Fibroblast of skin of back (primary cell): ENCODE data around the gene COX7A1.
"Not testable (repeated sequence)": the region's sequence is repeated elsewhere in the genome, so short reads cannot be mapped to it uniquely, and the experiment has no call there.

Experiments
- DNase-seq: peaks from one replicate; pipeline ENCODE4 v3.0.0-alpha.2; 2013

The COX7A1 gene

DNA sequence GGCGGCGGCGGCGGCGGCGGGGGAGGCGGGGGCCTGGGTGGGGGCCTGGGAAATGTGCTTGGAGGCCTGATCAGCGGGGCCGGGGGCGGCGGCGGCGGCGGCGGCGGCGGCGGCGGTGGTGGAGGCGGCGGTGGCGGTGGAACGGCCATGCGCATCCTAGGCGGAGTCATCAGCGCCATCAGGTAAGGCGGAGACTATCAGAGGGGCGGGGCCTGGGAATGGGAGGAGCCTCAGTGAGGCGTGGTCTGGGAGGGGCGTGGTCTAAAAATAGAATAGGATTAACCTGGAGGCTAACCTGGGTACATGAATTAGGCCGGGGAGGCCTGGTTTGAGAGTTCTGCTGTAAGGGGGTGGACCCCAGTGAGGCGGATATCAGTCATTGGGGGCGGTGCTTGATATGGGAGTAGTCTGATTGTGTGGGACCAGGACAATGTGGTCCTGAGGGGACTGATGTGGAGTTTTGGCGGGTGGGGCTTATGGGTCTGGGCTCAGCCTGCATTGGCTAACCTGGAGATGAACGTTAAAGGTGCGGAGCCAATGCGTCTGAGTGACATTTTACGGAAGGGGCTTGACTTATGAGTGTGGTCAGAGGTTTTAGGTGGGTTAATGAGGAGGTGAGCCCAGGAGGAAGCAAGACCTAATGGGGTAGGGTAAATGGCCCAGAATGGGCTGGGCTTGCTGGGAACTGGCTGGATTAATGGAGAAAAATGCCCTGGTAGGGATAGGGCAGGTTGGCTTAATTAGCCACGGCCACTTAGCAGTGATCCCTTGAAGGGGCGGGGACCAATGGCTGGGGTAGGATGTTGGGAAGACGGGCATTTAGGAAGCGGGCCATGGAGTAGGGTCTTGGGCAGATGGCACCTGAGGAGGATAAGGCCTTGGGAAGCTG lies 11.0 kb downstream of the COX7A1 start:
- peak; percentile 81 for DNase-seq

GRCh38 chr19:36140304-36141038 lies 11.8 kb downstream of the COX7A1 start:
- DNase-seq: peak; percentile 72

DNA sequence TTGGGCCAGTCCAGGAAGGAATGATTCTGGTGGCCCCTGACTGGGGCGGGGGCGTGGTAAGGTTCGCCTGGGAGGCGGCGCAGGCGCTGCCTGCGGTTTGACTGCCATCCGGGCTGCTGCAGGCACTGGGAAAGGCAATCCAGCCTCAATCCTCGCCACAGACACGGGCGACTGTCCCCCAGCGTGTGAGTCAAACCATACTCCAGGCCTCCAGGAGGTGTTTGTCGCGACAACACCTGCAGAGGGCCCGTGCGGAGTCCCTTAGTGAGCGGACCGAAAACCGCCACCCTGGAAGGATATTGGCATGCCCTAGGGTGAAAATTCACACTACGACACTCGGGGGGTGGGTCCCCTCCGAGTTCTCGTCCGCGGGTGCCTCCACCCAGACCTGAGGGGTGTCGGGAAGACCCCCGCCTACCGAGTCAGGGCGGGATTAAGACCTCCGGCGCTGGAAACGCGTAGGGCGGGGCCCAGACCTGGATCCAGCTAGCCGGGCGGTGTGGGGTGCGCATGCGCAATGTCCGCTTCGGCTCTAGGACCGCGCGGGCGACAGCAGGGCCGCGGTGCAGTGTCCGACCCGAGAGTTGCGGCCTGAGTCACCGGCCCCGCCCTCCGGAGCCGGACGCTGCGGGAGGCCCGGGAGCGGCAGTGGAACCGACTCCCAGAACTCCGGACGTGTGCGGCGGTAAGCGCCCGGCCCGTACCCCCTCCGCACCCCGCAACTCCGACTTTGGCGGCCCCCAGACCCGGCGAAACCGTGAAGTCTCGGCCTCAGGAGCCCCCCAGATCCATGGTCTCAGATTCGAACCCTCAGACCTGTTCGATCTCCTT lies 12.6 kb downstream of the COX7A1 start, which contains the start of gene CAPNS1:
TSS of gene CAPNS1 (plus strand) at position 594 of the 831 bp plus-strand sequence. CDS start 946 bp downstream, outside the sequence.
- DNase-seq: peak; percentile 95

DNA sequence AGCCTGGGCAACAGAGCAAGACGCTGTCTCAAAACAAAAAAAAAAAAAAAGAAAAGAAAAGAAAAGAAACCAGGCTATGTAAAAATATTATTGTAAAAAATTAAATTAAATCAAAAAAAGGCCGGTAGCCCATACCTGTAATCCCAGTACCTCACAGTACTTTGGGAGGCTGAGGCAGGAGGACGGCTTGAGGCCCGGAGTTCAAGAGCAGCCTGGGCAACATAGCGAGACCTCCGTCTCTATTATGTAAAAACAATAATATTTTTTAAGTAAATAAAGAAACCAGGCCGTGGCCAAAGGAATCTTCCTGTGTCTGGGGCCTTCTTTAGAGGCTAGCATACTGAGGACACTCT lies 13.2 kb downstream of the COX7A1 start:
- no peak for DNase-seq

DNA sequence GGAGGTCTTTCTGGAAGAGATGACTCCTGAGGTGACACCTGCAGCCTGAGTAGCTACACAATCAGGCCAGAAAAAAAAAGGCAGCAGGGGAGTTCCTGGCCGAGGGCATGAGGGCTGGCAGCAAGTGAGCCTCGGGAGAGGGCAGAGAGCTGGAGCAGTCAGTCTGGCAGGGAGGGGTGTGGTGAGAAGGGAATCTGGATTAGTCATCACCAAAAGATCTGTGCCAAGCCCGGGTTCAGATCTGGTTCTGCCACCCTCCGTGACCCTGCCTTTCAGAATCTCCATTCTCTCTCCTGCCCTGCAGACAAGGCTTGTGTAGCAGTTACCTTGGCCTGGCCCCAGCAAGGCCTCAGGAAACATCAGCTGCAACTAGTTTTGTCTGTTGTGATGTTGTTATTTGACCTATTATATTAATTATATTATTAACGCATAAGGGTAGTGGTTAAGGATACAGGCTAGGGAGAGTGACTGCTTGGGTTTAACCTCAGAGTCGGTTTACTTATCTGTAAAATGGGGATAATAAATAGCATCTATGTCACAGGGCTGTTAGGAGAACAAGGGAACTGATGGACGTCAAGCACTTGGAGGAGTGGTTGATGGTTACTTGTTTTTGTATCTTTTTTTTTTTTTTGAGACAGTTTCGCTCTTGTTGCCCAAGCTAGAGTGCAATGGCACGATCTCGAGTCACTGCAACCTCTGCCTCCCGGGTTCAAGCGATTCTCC lies 15.1 kb downstream of the COX7A1 start:
- peak; percentile 74 for DNase-seq

DNA sequence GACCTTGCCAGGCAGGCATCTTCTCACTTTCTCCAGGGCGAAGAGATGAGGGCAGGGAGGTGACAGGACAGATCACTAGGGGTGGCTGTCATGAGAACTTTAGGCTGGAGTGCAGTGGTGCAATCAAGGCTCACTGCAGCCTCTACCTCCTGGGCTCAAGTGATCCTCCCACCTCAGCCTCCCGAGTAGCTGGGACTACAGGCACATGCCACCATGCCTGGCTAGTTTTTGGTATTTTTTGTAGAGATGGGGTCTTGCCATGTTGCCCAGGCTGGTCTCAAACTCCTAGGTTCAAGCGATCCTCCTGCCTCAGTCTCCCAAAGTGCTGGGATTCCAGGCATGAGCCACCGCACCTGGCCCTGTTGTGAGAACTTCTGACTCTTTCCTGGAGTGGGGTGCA lies 17.4 kb downstream of the COX7A1 start:
- DNase-seq: not testable (repeated sequence)

DNA sequence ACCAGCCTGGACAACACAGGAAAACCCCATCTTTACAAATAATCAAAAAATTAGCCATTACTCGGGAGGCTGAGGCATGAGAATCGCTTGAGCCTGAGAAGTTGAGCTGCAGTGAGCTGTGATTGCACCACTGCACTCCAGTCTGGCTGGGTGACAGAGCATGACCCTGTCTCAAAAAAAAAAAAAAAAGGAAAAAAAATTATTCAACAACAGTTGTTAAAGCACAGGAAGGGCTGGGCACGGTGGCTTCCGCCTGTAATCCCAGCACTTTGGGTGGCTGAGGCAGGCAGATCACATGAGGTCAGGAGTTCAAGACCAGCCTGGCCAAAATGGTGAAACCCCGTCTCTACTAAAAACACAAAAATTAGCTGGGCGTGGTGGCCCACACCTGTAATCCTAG lies 21.0 kb downstream of the COX7A1 start:
- DNase-seq: not testable (repeated sequence)

DNA sequence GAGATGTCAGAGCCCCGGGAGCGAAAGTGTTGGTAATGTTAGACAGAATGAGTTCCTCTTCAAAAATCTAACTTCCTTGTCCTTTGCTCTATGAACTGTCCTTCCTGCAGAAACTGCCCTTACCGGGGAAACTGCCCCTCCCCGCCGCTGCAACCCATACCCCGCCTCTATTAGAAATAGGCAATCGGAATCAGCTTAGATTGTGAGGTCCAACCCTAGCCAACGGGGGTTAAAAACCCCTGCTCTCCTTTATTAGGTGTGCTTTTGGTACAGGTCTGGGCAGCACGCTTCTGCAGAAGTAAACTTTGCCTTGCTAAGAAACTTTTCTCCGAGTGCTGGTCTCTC lies 23.9 kb downstream of the COX7A1 start:
- no peak for DNase-seq

- DNase-seq: no peak
Observed at GRCh38 chr19:36125557-36125956, 26.7 kb downstream of the COX7A1 start.

- no peak for DNase-seq
Observed at GRCh38 chr19:36121486-36122124, 30.6 kb downstream of the COX7A1 start.

DNA sequence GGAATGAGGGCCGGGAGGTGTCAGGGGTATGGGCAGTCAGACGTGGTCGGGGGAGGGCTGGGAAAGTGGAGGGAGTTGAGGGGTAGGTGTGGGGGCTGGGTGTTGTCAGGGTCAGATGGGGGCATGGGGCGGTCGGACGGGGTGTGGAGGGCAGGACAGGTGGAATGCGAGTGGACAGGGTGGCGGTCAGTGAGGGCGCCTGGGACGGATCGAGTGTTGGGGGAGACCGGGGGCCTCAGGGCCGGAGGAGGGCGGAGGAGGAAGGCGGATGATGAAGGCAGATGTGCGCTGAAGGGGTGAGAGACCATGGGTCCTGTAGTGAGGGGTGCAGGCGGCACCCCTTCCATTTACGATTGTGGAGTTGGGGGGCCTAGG lies 31.3 kb downstream of the COX7A1 start:
- no peak for DNase-seq

GRCh38 chr19:36120092-36120983 lies 31.9 kb downstream of the COX7A1 start:
- no peak for DNase-seq

DNA sequence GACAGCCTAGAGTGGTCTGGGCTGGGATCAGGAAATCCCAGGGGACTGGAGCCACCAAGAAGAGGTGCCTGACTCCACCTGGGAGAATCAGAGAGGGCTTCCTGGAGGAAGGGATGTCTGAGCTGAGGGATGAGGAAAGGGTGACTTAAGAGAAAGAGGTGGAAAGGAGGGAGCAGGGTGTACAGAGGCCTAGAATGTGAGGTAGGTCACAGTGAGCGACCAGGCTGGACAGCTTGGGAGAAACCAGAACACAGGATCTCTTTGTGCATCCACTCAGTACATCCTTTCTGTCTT lies 36.0 kb downstream of the COX7A1 start:
- no peak for DNase-seq

DNA sequence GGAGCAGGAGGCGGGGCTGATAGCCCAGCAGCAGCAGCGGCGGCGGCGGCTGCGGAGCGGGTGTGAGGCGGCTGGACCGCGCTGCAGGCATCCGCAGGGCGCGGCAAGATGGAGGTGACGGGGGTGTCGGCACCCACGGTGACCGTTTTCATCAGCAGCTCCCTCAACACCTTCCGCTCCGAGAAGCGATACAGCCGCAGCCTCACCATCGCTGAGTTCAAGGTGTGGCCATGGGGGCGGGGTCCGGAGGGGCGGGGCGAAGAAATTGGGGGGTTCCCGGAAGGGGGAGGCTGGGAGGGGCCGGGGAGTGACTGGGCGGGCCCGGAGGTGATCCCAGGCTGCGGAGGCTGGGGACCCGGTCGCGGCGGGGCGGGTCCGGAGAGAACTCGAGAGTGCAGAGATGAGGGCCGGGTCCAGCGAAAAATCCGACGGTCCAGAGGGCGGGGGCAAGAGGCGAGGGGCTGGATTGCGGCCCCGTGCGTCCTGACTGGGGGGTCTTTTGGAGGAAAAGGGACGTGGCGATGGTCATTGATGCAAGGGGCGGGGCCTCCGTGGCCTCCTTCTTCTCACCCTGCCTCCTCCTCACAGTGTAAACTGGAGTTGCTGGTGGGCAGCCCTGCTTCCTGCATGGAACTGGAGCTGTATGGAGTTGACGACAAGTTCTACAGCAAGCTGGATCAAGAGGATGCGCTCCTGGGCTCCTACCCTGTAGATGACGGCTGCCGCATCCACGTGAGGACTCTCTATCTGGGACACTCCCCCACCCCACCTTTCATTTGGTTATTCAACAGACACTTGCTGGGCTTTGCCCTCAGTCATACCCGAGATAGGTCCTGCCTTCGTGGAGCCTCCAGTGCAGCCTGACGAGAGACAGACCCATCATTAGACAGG lies 36.5 kb downstream of the COX7A1 start, which contains the start of gene TBCB:
TSS of gene TBCB (plus strand) at position 16 of the 891 bp plus-strand sequence. CDS start at position 109, 93 bp downstream.
- peak; percentile 56 for DNase-seq

GRCh38 chr19:36114721-36115452 lies 37.4 kb downstream of the COX7A1 start, which contains the start of gene POLR2I:
TSS of gene POLR2I (minus strand) at chr19:36114875. CDS start at chr19:36114856, 19 bp downstream.
- DNase-seq: peak; percentile 100

DNA sequence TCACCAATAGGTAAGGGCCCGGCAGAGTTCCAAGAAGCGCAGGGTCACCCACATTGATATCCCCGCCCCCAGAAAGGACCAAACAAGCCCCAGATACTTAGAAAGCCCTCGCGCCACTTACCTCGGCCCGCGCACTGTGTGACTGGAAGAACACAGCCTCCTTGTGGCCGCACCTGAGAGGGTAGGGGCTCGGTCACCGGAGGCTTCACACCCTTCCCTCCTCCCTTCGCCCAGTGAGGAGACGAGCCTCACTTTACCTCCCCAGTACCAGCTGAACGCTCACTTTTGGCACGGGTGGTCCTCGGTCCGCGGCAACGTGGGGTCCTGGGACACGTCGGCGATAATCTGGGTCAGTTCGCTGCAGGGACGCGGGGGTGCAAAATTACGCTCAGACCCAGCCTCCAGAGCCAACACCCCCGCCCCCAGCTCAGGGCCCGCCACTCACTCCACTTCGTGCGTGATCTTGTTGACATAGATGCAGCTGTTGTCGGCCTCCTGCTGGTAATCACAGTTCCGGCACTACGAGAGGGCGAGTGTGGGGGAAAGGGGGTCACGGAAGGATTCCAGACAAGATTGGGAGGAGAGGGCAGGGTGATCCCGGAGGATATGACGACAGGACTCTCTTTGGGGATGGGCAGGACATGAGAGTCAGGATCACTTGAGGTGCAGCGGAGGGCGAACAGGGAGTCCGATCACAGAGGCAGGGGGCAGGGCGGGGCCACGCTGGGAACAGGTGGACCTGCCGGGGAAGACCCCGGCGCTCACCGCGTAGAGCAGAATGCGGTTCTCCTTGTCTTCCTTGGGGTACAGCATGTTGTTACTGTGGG lies 38.1 kb downstream of the COX7A1 start:
- peak; percentile 41 for DNase-seq

DNA sequence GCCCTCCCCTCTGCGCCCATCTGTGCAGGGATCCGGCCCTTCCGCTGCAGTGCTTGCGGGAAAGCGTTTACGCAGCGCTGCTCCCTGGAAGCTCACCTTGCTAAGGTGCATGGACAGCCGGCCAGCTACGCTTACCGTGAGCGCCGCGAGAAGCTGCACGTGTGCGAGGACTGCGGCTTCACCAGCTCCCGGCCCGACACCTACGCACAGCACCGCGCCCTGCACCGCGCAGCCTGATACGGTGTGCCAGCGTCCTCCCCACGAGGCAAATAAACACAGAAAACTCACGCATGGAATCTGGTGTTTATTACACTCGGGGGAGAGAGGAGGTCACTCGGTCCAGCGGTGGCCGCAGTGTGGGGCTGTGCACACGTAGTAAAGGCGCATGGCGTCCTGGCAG lies 38.8 kb downstream of the COX7A1 start:
- DNase-seq: no peak

- no peak for DNase-seq
Observed at GRCh38 chr19:36112678-36113077, 39.6 kb downstream of the COX7A1 start.
